K562 (cell line): ENCODE data around the gene MIEN1. TPM values are rescaled to one million over a fixed set of nuclear protein-coding genes. Genes with fewer than 3 reads are reported as not detected.

ENCODE experiments used
- ATAC-seq: fragments of 200-7000 bp; cut with Tn5 transposase; 3 replicates; pipeline ENCODE4 v1.9.1; 2020; ENCODE audit warnings: moderate library complexity
- BruUV-seq: library from RNA; stranded (reverse); fragments of 400-500 nt; replicated peaks from 2 replicates; lab custom pipeline; 2021; lab: Mats Ljungman, UMichigan
- CTCF ChIA-PET: fragments of 300-600 bp; formaldehyde crosslinking; extraction: SDS; loops from one replicate; lab custom pipeline; 2021; ENCODE audit warnings: low intra/inter-chr PET ratio; lab: Yijun Ruan, JAX
- POLR2A ChIA-PET: fragments of 300-600, 350-650 bp; sonication (Branson Sonifier 250); formaldehyde crosslinking; extraction: SDS; loops from one replicate; lab custom pipeline; 2021; ENCODE audit warnings: antibody characterized with exemption, inconsistent platforms; lab: Yijun Ruan, JAX
- DNase-seq, 4 experiments: peaks; one replicate each; pipeline versions ENCODE4 v3.0.0 to v3.0.0-alpha.2; 2011 to 2018; ENCODE audit warnings: low spot score in 3 of 4, mixed read lengths in 3 of 4; ENCODE audit errors: extremely low read depth in 1 of 4
- FAIRE-seq: peaks from 2 replicates; lab custom pipeline; 2011; peaks lifted over from hg19 to GRCh38; lab: Jason Lieb, UNC
- H2AFZ ChIP-seq: 2 replicates; pipeline ENCODE4 v1.6.0; 2011; ENCODE audit warnings: low read depth, low read length, control low read depth, inconsistent platforms
- H3K27ac ChIP-seq: fragments of 200-600 bp; 3 replicates; pipeline ENCODE4 v1.8.0; 2011; ENCODE audit warnings: low read depth, mild to moderate bottlenecking, control low read depth, inconsistent platforms, low read length, moderate library complexity, mixed read lengths; ENCODE audit errors: extremely low read depth
- H3K27me3 ChIP-seq, 2 experiments: fragments of 300-600 bp in 1 of 2; 2 replicates in 1 of 2; 3 replicates in 1 of 2; pipeline versions ENCODE4 v1.6.0 to v1.8.0; 2011; ENCODE audit warnings: inconsistent platforms in 2 of 2, low read length in 2 of 2, mild to moderate bottlenecking in 1 of 2, mixed read lengths in 1 of 2, moderate library complexity in 1 of 2; ENCODE audit not compliant: control insufficient read depth in 2 of 2, insufficient read depth in 2 of 2
- H3K36me3 ChIP-seq: fragments of 300-600 bp; 3 replicates; pipeline ENCODE4 v1.8.0; 2011; ENCODE audit warnings: mild to moderate bottlenecking, low read length, inconsistent platforms; ENCODE audit not compliant: control insufficient read depth, insufficient read depth
- H3K4me1 ChIP-seq, 2 experiments: fragments of 200-600 bp in 1 of 2; replicated peaks in 1 of 2; 2 replicates in 1 of 2; 3 replicates in 1 of 2; pipeline versions ENCODE4 v1.5.1 to v1.8.0; 2011; ENCODE audit warnings: inconsistent platforms in 2 of 2, low read length in 2 of 2, mild to moderate bottlenecking in 1 of 2, mixed read lengths in 1 of 2, moderate library complexity in 1 of 2; ENCODE audit not compliant: control insufficient read depth in 2 of 2, insufficient read depth in 2 of 2
- H3K4me2 ChIP-seq: 2 replicates; pipeline ENCODE4 v1.6.1; 2011; ENCODE audit warnings: low read length, control low read depth, inconsistent platforms, mixed read lengths; ENCODE audit not compliant: insufficient read depth
- H3K4me3 ChIP-seq: fragments of 200-600 bp; sonication (generic), shearing (Covaris generic); 2 replicates; pipeline ENCODE4 v1.5.1; 2016; ENCODE audit warnings: control low read depth, inconsistent platforms
- H3K79me2 ChIP-seq: fragments of 200-600 bp; 3 replicates; pipeline ENCODE4 v1.8.0; 2011; ENCODE audit warnings: low read length, inconsistent platforms; ENCODE audit not compliant: control insufficient read depth, insufficient read depth
- H3K9ac ChIP-seq, 2 experiments: 2 replicates each; pipeline versions ENCODE4 v1.6.0 to v1.6.1; 2011; ENCODE audit warnings: low read depth in 2 of 2, low read length in 2 of 2, control low read depth in 1 of 2, inconsistent platforms in 1 of 2, mild to moderate bottlenecking in 1 of 2, mixed read lengths in 1 of 2; ENCODE audit not compliant: insufficient read depth in 1 of 2
- H3K9me1 ChIP-seq: one replicate; pipeline ENCODE4 v1.6.0; 2011; ENCODE audit warnings: inconsistent platforms, mild to moderate bottlenecking, low read length, moderate library complexity; ENCODE audit not compliant: control insufficient read depth, insufficient read depth
- H3K9me3 ChIP-seq: replicated peaks from 2 replicates; pipeline ENCODE4 v1.5.1; 2011; ENCODE audit warnings: low read depth, low read length, inconsistent platforms; ENCODE audit not compliant: control insufficient read depth, insufficient read depth
- H4K20me1 ChIP-seq: replicated peaks from 2 replicates; pipeline ENCODE4 v1.6.1; 2011; ENCODE audit warnings: low read length, inconsistent platforms, mixed read lengths; ENCODE audit not compliant: control insufficient read depth, insufficient read depth
- CHD1 ChIP-seq: fragments of 200-600 bp; sonication (generic); IDR thresholded peaks from one replicate; pipeline ENCODE4 v1.6.1; 2012; ENCODE audit warnings: mild to moderate bottlenecking, moderate library complexity, low read length, inconsistent platforms
- ELF1 ChIP-seq: fragments of 200-800 bp; sonication (Bioruptor generic); IDR thresholded peaks from 2 replicates; pipeline ENCODE4 v1.6.1; 2016; ENCODE audit warnings: missing genetic modification characterization, missing compliant biosample characterization
- ELF2 ChIP-seq: fragments of 250-450 bp; sonication (Bioruptor Pico); IDR thresholded peaks from 2 replicates; pipeline ENCODE4 v1.5.0; 2021; ENCODE audit warnings: mild to moderate bottlenecking
- KDM4B ChIP-seq, 2 experiments: fragments of 450-650 bp in 1 of 2; sonication (generic) in 1 of 2; IDR thresholded peaks; 2 replicates each; pipeline ENCODE4 v1.6.1; 2016 to 2017; ENCODE audit warnings: borderline replicate concordance in 2 of 2, antibody characterized with exemption in 1 of 2, low read depth in 1 of 2, mild to moderate bottlenecking in 1 of 2
- NR1H2 ChIP-seq: sonication (generic); formaldehyde crosslinking; IDR thresholded peaks from 2 replicates; pipeline ENCODE4 v1.4.0; 2020; ENCODE audit warnings: mild to moderate bottlenecking, missing genetic modification reagents
- PHB2 ChIP-seq: fragments of 450-650 bp; IDR thresholded peaks from 2 replicates; pipeline ENCODE4 v1.6.1; 2017; ENCODE audit warnings: low read depth
- PTBP1 ChIP-seq: fragments of 200-400 bp; formaldehyde crosslinking; IDR thresholded peaks from 2 replicates; pipeline ENCODE4 v1.6.1; 2017; ENCODE audit warnings: low read depth, low read length
- SIRT6 ChIP-seq: IDR thresholded peaks from one replicate; pipeline ENCODE4 v1.6.1; 2012; ENCODE audit warnings: low read depth, mild to moderate bottlenecking, control low read depth, inconsistent platforms, low read length, moderate library complexity
- TEAD4 ChIP-seq, 2 experiments: sonication (generic) in 1 of 2; formaldehyde crosslinking in 1 of 2; IDR thresholded peaks; 2 replicates each; pipeline versions ENCODE4 v1.6.1 to v1.8.0; 2012 to 2022; ENCODE audit warnings: borderline replicate concordance in 1 of 2, inconsistent platforms in 1 of 2, low read length in 1 of 2, mild to moderate bottlenecking in 1 of 2, missing genetic modification reagents in 1 of 2
- ZNF175 ChIP-seq: fragments of 200-800 bp; sonication (Bioruptor generic); IDR thresholded peaks from 2 replicates; pipeline ENCODE4 v1.6.1; 2016; ENCODE audit warnings: low read depth, mild to moderate bottlenecking, missing genetic modification characterization, missing compliant biosample characterization
- WGBS: fragments of 100-300 bp; shearing (Covaris generic); methylation state at CpG from one replicate; pipeline ENCODE4 v1.1.6; 2016; ENCODE audit warnings: low coverage, mixed read lengths; ENCODE audit not compliant: insufficient coverage; ENCODE audit errors: missing lambda C conversion rate; 5-methylcytosine and 5-hydroxymethylcytosine counted together
- in situ Hi-C: fragments of 300-500 bp; cut with MboI; formaldehyde crosslinking; loops from 4 replicates; pipeline ENCODE4 v1.15.0; 2018; ENCODE audit warnings: inconsistent platforms, mixed read lengths
- intact Hi-C: fragments of 100-400 bp; cut with micrococcal nuclease; formaldehyde crosslinking; loops from 2 replicates; pipeline ENCODE4 v1.14.2; 2022
- polyA plus RNA-seq, 8 experiments: library from polyadenylated mRNA; depleted of rRNA in 4 of 8; stranded (reverse) in 5 of 8; unstranded in 3 of 8; fragments of >200 nt; fragmentation: Nextera tagmentation in 2 of 8; fragmentation: Illumina TruSeq in 1 of 8; extraction: Ambion mirVana in 2 of 8; extraction: Trizol in 1 of 8; gene quantifications; 2 replicates each; pipeline versions ENCODE4 v1.2.1 to v1.2.3, GENCODE V29; 2011 to 2014; ENCODE audit warnings: inconsistent platforms in 1 of 8, missing spikeins in 1 of 8
- total RNA-seq, 7 experiments: library from RNA; depleted of rRNA in 6 of 7; stranded (reverse); fragments of >200 nt in 6 of 7; fragmentation: Illumina TruSeq in 2 of 7; extraction: Trizol in 2 of 7; gene quantifications; 2 replicates each; pipeline versions ENCODE4 v1.2.1 to v1.2.3, GENCODE V29; 2011 to 2021; ENCODE audit warnings: low replicate concordance in 1 of 7
- TF ChIP-seq, protein P1 (sequence below): fragments of 450-650 bp; IDR thresholded peaks from one replicate; pipeline ENCODE4 v1.6.1; 2018; ENCODE audit warnings: mild to moderate bottlenecking, moderate library complexity; ENCODE audit not compliant: partially characterized antibody
- TF ChIP-seq, protein P2 (sequence below), 2 experiments: IDR thresholded peaks in 1 of 2; conservative IDR thresholded peaks in 1 of 2; 2 replicates each; pipeline ENCODE4 v1.6.1; 2016; ENCODE audit warnings: low read depth in 2 of 2, mild to moderate bottlenecking in 1 of 2, missing compliant biosample characterization in 1 of 2, missing genetic modification characterization in 1 of 2, moderate library complexity in 1 of 2
- TF ChIP-seq, protein P3 (sequence below): fragments of 200-800 bp; sonication (Bioruptor generic); IDR thresholded peaks from 2 replicates; pipeline ENCODE4 v1.6.1; 2017; ENCODE audit warnings: missing genetic modification characterization, missing compliant biosample characterization

Gene MIEN1
- total and polyA plus RNA-seq, 9 of the 15 experiments (the other 6 are each of a cell fraction or from before 2014, with no cell fraction given): 61.3 to 142 (median 78.9) TPM

DNA sequence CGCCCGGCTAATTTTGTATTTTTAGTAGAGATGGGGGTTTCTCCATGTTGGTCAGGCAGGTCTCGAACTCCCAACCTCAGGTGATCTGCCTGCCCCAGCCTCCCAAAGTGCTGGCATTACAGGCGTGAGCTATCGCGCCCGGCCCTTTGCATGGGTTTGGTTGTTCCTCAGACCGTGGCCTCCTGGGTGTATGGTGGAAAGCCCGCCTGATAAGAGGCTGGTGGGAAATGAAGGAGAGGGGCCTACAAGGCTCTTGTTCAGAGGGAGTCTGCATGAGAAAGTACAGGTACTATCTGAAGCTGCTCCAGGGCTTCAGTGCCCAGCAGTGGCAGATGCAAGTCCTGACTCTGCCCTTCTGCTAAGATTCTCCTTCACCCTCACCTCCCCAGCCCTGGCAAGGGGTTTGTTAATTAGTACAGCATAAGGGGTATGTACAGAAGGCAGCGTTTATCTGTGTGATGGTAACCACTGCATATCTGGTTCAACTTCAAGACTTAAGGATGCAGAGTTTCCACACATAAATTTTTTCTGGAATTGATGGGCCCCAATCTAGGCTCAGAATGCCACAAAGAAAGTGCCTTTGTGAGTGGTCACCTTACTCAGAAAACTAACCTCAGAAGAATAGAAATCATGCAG is 31.6 kb upstream of the MIEN1 start:
- no TSS peak for BruUV-seq
- H3K36me3 ChIP-seq: no peaks in the 10 kb centered on the region
- H3K27me3 ChIP-seq: peaks cover 33 to 49% of the 10 kb centered on the region in 2 experiments
- in situ Hi-C loops: no loop called here
- no peak overlapping the region for H3K4me3 ChIP-seq
- ATAC-seq (no peak), FAIRE-seq (no peak), DNase-seq (no peak)
- WGBS: 23% methylated on average over 9 of the region's 10 CpGs
- H3K9ac ChIP-seq: no peak overlapping the region
- no peaks in the 10 kb centered on the region for H4K20me1 ChIP-seq
- ChIA-PET CTCF (no interaction called here), POLR2A (interaction anchor here (1.2 kb wide), 1 partner anchor 9 kb away, joined by 6 read pairs; no protein-coding TSS in a partner anchor)
- H3K9me3 ChIP-seq: no peaks in the 10 kb centered on the region
- H3K9me1 ChIP-seq: no peaks in the 10 kb centered on the region
- H2AFZ ChIP-seq: no peak overlapping the region
- H3K4me2 ChIP-seq: no peak overlapping the region
- no peaks in the 10 kb centered on the region for H3K79me2 ChIP-seq
- TF ChIP-seq CHD1 (no peak), ELF2 (CRISPR knock-in tag) (no peak), PHB2 (no peak), PTBP1 (no peak), SIRT6 (no peak), KDM4B (IDR thresholded peaks at IDR 0.05; ENCODE audit: borderline replicate concordance in 2 of 2, low read depth in 1 of 2) (no peak), ELF1 (tag) (no peak), ZNF175 (CRISPR knock-in tag) (no peak), TEAD4 (IDR thresholded peaks at IDR 0.05; ENCODE audit: low read length) (no peak), TEAD4 (CRISPR knock-in tag; IDR thresholded peaks at IDR 0.05; ENCODE audit: borderline replicate concordance) (no peak), NR1H2 (no peak)
- TF ChIP-seq, protein P1, sequence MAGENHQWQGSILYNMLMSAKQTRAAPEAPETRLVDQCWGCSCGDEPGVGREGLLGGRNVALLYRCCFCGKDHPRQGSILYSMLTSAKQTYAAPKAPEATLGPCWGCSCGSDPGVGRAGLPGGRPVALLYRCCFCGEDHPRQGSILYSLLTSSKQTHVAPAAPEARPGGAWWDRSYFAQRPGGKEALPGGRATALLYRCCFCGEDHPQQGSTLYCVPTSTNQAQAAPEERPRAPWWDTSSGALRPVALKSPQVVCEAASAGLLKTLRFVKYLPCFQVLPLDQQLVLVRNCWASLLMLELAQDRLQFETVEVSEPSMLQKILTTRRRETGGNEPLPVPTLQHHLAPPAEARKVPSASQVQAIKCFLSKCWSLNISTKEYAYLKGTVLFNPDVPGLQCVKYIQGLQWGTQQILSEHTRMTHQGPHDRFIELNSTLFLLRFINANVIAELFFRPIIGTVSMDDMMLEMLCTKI: no peak
- TF ChIP-seq, protein P2, sequence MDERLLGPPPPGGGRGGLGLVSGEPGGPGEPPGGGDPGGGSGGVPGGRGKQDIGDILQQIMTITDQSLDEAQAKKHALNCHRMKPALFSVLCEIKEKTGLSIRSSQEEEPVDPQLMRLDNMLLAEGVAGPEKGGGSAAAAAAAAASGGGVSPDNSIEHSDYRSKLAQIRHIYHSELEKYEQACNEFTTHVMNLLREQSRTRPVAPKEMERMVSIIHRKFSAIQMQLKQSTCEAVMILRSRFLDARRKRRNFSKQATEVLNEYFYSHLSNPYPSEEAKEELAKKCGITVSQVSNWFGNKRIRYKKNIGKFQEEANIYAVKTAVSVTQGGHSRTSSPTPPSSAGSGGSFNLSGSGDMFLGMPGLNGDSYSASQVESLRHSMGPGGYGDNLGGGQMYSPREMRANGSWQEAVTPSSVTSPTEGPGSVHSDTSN (CRISPR knock-in tag; IDR thresholded peaks at IDR 0.05; ENCODE audit: low read depth): no peak
- TF ChIP-seq, protein P2 (tag; conservative IDR thresholded peaks at IDR 0.05; ENCODE audit: low read depth): no peak
- TF ChIP-seq, protein P3, sequence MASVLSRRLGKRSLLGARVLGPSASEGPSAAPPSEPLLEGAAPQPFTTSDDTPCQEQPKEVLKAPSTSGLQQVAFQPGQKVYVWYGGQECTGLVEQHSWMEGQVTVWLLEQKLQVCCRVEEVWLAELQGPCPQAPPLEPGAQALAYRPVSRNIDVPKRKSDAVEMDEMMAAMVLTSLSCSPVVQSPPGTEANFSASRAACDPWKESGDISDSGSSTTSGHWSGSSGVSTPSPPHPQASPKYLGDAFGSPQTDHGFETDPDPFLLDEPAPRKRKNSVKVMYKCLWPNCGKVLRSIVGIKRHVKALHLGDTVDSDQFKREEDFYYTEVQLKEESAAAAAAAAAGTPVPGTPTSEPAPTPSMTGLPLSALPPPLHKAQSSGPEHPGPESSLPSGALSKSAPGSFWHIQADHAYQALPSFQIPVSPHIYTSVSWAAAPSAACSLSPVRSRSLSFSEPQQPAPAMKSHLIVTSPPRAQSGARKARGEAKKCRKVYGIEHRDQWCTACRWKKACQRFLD: no peak
- intact Hi-C loops: no loop called here
- no peak overlapping the region for H3K27ac ChIP-seq
- no peaks in the 10 kb centered on the region for H3K4me1 ChIP-seq
